Endodermal cell (in vitro differentiated cells): ENCODE measurements around the gene MYH7. TPM values are rescaled to one million over a fixed set of nuclear protein-coding genes. Genes with fewer than 3 reads are reported as not detected.
A peak's percentile ranks its signal among the peaks of the same experiment; 100 is the strongest.

Source experiments
- DNase-seq: peaks from one replicate; pipeline ENCODE4 v3.0.0-alpha.2; 2017
- H3K27ac ChIP-seq: 2 replicates; pipeline ENCODE4 v1.5.1; 2013; ENCODE audit warnings: mild to moderate bottlenecking, low read depth, low read length, moderate library complexity
- H3K27me3 ChIP-seq: 2 replicates; pipeline ENCODE4 v1.6.1; 2013; ENCODE audit warnings: mild to moderate bottlenecking, low read length, moderate library complexity; ENCODE audit not compliant: insufficient read depth, control insufficient read depth, poor library complexity, severe bottlenecking
- H3K36me3 ChIP-seq: 2 replicates; pipeline ENCODE4 v1.7.0; 2013; ENCODE audit warnings: mild to moderate bottlenecking, low read length, moderate library complexity; ENCODE audit not compliant: control insufficient read depth, insufficient read depth
- H3K4me1 ChIP-seq: one replicate; pipeline ENCODE4 v1.7.0; 2013; ENCODE audit warnings: low read length; ENCODE audit not compliant: control insufficient read depth, insufficient read depth
- H3K4me3 ChIP-seq: 2 replicates; pipeline ENCODE4 v1.5.1; 2013; ENCODE audit warnings: mild to moderate bottlenecking, low read length, moderate library complexity
- H3K9ac ChIP-seq: 2 replicates; pipeline ENCODE4 v1.6.1; 2013; ENCODE audit warnings: mild to moderate bottlenecking, low read length, moderate library complexity; ENCODE audit not compliant: poor library complexity, severe bottlenecking; ENCODE audit errors: extremely low read depth
- H3K9me3 ChIP-seq: 2 replicates; pipeline ENCODE4 v1.6.1; 2013; ENCODE audit warnings: mild to moderate bottlenecking, low read length, moderate library complexity; ENCODE audit not compliant: control insufficient read depth
- H3K27ac Mint-ChIP-seq: 2 replicates; pipeline ENCODE4 v1.8.0; 2020; ENCODE audit warnings: mixed read lengths
- H3K27me3 Mint-ChIP-seq: 2 replicates; pipeline ENCODE4 v1.8.0; 2021; ENCODE audit warnings: mild to moderate bottlenecking, mixed read lengths; ENCODE audit not compliant: insufficient read depth
- H3K36me3 Mint-ChIP-seq: 2 replicates; pipeline ENCODE4 v1.8.0; 2020; ENCODE audit warnings: low read depth, mixed read lengths
- H3K4me1 Mint-ChIP-seq: 2 replicates; pipeline ENCODE4 v1.8.0; 2020; ENCODE audit warnings: mixed read lengths
- H3K4me3 Mint-ChIP-seq: 2 replicates; pipeline ENCODE4 v1.8.0; 2020; ENCODE audit warnings: mild to moderate bottlenecking, moderate library complexity, mixed read lengths
- H3K9me3 Mint-ChIP-seq: 2 replicates; pipeline ENCODE4 v1.8.0; 2020; ENCODE audit warnings: mild to moderate bottlenecking, mixed read lengths
- WGBS, 2 experiments: methylation state at CpG; one replicate each; pipeline versions ENCODE4 v1.1.5 to v1.1.7; 2013; ENCODE audit warnings: missing lambda C conversion rate in 2 of 2, mixed read lengths in 1 of 2; ENCODE audit not compliant: insufficient coverage in 1 of 2, insufficient read length in 1 of 2; 5-methylcytosine and 5-hydroxymethylcytosine counted together
- total RNA-seq, 2 donors: library from RNA; stranded (reverse); fragmentation: NEBNext Ultra II Directional in 1 of 2; extraction: Animal tissue kit (Norgen Biotek cat#: 25700) in 1 of 2; gene quantifications; 2 replicates in 1 of 2; 3 replicates in 1 of 2; pipeline ENCODE4 v1.2.1, GENCODE V29; 2021
- TF ChIP-seq, protein P1 (sequence below): fragments of 200-600 bp; sonication (generic); conservative IDR thresholded peaks from 2 replicates; pipeline ENCODE4 v1.5.0; 2021; ENCODE audit warnings: antibody characterized with exemption, mild to moderate bottlenecking

MYH7 gene
- total RNA-seq, 2 donors from 2014 or later: 0.55 TPM; not detected in 1

- H3K27me3 ChIP-seq: peaks cover 11% of the 10 kb centered on the region
- H3K4me1 ChIP-seq: no peaks in the 10 kb centered on the region
- Mint-ChIP-seq H3K4me1 (peaks cover 6% of the 10 kb centered on the region), H3K27ac (no peak overlapping the region), H3K36me3 (peaks cover 13% of the 10 kb centered on the region), H3K27me3 (peaks cover 20% of the 10 kb centered on the region), H3K4me3 (no peak overlapping the region), H3K9me3 (no peaks in the 10 kb centered on the region)
- H3K9ac ChIP-seq: no peak overlapping the region
- TF ChIP-seq, protein P1, sequence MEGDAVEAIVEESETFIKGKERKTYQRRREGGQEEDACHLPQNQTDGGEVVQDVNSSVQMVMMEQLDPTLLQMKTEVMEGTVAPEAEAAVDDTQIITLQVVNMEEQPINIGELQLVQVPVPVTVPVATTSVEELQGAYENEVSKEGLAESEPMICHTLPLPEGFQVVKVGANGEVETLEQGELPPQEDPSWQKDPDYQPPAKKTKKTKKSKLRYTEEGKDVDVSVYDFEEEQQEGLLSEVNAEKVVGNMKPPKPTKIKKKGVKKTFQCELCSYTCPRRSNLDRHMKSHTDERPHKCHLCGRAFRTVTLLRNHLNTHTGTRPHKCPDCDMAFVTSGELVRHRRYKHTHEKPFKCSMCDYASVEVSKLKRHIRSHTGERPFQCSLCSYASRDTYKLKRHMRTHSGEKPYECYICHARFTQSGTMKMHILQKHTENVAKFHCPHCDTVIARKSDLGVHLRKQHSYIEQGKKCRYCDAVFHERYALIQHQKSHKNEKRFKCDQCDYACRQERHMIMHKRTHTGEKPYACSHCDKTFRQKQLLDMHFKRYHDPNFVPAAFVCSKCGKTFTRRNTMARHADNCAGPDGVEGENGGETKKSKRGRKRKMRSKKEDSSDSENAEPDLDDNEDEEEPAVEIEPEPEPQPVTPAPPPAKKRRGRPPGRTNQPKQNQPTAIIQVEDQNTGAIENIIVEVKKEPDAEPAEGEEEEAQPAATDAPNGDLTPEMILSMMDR: no peak
- H3K27ac ChIP-seq: no peak overlapping the region
- H3K9me3 ChIP-seq: no peaks in the 10 kb centered on the region
- peak overlapping the region; percentile 48 for H3K4me3 ChIP-seq
- 81 to 88% methylated on average over 14 to 15 of the region's 15 CpGs for WGBS, 2 experiments
- peaks cover 30% of the 10 kb centered on the region for H3K36me3 ChIP-seq
- DNase-seq: no peak
Observed at GRCh38 chr14:23468704-23469126, 33.3 kb upstream of the MYH7 start.

DNA sequence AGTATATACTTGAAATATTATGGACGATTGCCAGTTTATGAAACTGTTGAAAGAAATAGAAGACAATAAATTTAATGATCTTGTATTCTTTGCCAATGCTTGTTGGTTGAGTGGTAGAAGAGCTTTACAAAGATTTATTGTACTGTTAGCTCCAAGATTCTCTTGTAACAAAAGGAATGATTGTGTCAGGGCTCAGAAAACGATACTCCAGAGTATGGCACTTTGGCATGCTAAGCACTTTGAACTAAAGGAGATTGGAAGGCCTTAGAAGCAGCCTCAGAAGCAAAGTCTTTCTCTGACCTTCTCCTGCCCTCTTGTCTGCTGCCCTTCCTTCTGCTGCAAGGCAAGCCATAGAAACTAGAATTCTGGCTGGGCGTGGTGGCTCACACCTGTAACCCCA, 29.8 kb upstream of the MYH7 start:
- Mint-ChIP-seq H3K27me3 (peaks cover 35% of the 10 kb centered on the region), H3K4me3 (no peak overlapping the region), H3K4me1 (peaks cover 6% of the 10 kb centered on the region), H3K27ac (no peak overlapping the region), H3K9me3 (peaks cover 8% of the 10 kb centered on the region), H3K36me3 (no peaks in the 10 kb centered on the region)
- H3K4me3 ChIP-seq: no peak overlapping the region
- H3K27me3 ChIP-seq: peaks cover 11% of the 10 kb centered on the region
- DNase-seq: no peak
- no peaks in the 10 kb centered on the region for H3K9me3 ChIP-seq
- no peaks in the 10 kb centered on the region for H3K4me1 ChIP-seq
- no peak overlapping the region for H3K27ac ChIP-seq
- TF ChIP-seq, protein P1: no peak
- no peak overlapping the region for H3K9ac ChIP-seq
- WGBS, 2 experiments: 79 to 89% methylated on average over 3 of the region's 3 CpGs
- no peaks in the 10 kb centered on the region for H3K36me3 ChIP-seq

DNA sequence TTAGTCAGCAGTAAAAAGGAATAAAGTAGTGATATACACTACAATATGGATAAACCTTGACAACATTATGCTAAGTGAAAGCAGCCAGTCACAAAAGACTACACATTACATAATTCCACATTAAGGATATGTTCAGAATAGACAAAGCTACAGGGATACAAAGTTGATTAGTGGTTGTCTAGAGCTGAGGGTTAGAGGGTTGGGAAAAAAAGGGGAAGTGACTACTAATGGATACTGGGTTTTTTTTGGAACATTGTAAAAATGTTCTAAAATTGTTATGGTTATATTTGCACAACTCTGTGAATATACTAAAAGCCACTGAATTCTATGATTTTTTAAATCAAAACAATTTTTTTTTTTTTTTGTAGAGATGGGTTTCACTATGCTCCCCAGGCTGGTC, 29.2 kb upstream of the MYH7 start:
- Histone ChIP-seq H3K27me3 (peaks cover 11% of the 10 kb centered on the region), H3K9ac (no peak overlapping the region), H3K27ac (no peak overlapping the region), H3K9me3 (no peaks in the 10 kb centered on the region), H3K4me1 (no peaks in the 10 kb centered on the region), H3K4me3 (no peak overlapping the region), H3K36me3 (no peaks in the 10 kb centered on the region)
- Mint-ChIP-seq H3K4me3 (no peak overlapping the region), H3K27ac (no peak overlapping the region), H3K4me1 (peaks cover 6% of the 10 kb centered on the region), H3K9me3 (peaks cover 8% of the 10 kb centered on the region), H3K36me3 (no peaks in the 10 kb centered on the region), H3K27me3 (peaks cover 35% of the 10 kb centered on the region)
- no peak for DNase-seq
- TF ChIP-seq, protein P1: no peak
